MM.1S (cell line): ENCODE data around the gene TAGLN3.

Experiments
- CTCF ChIP-seq: fragments of 300-600 bp; sonication (generic); IDR thresholded peaks from 2 replicates; pipeline ENCODE4 v1.5.1; 2016; ENCODE audit warnings: antibody characterized with exemption, low read length, mixed read lengths
- EZH2 ChIP-seq: fragments of 300-600 bp; sonication (generic); optimal IDR thresholded peaks from 2 replicates; pipeline ENCODE3; 2017; ENCODE audit warnings: low read depth, mild to moderate bottlenecking, antibody characterized with exemption, low read length, mixed read lengths
- EZH2phosphoT487 ChIP-seq: fragments of 300-600 bp; sonication (generic); IDR thresholded peaks from 2 replicates; pipeline ENCODE4 v1.6.1; 2018; ENCODE audit warnings: antibody characterized with exemption, low read length

DNA sequence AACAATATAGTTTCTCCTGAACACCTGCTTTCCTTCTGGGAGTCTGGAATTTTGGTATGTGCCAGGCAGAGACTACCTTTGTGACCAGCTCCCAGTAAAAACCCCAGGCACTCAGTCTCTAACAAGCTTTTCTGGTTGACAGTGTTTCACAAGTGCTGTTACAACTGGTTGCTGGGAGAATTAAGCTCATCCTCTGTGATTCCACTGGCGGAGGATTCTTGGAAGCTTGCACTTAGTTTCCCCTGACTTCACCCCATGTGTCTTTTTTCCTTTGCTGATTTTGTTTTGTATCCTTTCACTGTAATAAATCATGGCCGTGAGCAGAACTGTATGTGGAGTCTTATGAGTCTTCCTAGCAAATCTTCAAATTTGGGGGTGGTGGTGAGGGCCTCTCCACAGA is 5.7 kb upstream of the TAGLN3 start:
- no peak for TF ChIP-seq EZH2phosphoT487
- no peak for TF ChIP-seq CTCF
- no peak for TF ChIP-seq EZH2
